Activated gamma-delta T cell treated with Interleukin-2 at 50 U/mL for 16 hours (primary cell): Measurements from ENCODE around the gene SAMMSON.

ENCODE experiments used
- DNase-seq: peaks from one replicate; pipeline ENCODE4 v3.0.0-alpha.2; 2020

The SAMMSON gene

DNA sequence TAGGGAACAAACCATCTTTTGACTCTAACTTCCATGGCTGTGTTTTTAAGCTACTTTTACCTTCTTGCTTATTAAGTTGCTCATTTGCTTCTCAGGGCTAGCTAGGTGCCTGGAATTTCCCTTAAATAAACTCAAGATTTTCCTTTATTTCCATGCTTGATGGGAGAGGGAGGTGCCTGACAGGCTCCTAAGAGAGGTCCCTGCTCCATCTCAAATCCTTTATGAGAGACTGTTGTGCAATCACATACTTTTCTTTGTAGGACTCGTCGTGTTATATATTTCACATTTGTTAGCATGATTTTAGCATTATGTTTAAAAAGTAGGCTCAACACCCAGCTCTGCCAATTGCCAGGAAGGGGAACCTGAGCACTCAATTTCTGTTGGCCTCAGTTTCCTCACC, 95.7 kb downstream of the SAMMSON start:
- DNase-seq = no peak

DNA sequence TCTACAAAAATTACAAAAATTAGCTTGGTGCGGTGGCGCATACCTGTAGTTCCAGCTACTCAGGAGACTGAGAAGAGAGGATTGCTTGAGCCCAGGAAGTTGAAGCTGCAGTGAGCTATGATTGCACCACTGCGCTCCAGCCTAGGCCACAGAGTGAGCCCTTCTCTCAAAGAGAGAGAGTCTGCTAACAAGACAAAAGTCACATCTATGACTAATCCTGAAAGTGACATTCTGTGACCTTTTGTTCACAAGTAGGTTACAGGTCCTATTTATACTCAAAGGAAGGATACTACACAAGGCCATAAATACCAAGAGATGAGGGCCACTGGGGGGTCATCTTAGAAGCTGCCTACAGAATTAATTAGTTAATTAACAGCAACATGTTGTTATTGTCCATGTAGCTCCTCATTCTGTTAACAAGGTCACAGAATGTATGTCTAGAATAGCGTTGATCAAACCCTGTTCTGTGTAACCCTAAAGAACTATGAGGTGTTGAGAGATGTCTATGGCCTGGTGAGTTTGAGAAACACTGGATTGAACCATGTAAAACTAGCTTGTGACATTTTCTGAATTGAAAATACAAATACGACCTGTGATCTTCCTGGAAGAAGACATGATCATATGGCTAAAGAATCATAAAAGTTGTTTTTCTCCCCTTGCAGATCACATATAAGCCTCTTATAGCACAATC, 97.0 kb downstream of the SAMMSON start:
- DNase-seq = no peak

DNA sequence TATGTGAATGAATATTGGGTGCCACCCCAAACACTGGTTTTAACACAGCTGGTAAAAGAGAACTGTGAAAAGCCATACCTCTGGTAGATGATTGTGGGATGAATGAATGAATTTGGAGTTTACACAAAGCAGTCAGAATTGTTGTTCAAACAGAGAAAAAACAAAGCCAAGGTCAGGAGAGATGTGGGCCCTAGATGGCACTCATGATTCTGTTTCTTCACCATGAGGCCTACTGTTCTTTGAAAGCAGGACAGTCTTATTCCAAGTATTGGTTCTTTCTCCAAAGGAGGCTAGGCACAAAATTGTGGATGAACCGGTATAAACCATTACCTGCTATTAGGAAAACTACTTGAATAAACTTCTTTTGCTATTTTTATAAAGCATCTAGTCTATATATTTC, 97.6 kb downstream of the SAMMSON start:
- no peak for DNase-seq

DNA sequence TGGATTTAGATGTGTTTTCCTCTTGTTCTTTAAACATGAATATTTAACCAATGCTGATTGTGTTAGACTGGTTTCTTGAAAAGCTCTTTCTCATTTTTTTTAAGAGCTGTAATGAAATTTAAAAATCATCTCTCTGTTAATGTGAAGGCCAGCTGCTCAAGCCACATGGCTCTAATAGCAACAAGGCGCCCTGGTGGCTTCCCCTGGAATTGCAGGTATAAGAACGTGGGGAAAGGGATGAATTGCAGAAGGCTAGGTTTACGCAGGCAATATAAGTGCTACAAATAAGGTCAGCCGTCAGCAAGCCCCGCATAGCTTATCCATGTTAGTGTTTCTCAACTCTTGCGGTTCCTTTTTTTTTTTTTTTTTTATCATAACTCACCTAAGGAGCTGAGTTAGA, 108.5 kb downstream of the SAMMSON start:
- no peak for DNase-seq

GRCh38 chr3:70108546-70108945, 109.0 kb downstream of the SAMMSON start:
- no peak for DNase-seq

GRCh38 chr3:70110066-70110465, 110.5 kb downstream of the SAMMSON start:
- no peak for DNase-seq

- DNase-seq = no peak
These were observed 111.9 kb downstream of the SAMMSON start for GRCh38 chr3:70111411-70111810.

DNA sequence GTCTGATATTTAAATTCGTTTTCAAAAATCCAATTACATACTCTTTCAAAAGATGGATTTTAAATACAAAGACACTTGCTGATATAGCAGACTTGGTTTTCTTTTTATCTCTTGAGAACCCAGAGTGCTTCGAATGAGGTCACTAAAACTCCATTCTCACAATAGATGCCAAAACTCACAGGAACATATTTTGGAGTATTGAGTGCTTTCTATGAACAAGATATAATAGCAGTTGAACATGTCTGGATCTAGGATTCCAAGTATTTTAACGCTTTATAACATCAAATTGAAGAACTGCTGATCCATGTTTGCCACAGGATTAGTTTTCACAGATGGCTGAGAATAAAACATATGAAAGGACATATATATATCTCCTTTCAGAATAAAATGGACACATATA, 113.2 kb downstream of the SAMMSON start:
- no peak for DNase-seq

DNA sequence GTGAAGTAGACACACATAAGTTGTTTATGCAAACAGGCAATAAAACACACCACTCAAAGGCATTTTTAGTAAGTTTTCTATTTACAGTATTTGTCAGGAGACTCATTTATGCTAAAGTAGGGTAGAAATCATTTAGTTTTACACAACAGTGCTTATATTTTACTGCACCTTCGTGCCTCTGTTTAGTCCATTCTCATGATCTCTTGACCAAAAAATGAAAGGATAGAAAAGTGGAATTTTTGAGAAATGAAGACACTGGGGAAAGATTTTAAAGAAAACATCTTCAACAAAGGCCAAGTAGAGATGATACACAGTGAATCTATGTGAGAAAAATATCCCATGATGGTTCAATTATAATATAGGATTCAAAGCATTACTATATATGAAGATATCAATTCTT, 114.9 kb downstream of the SAMMSON start:
- DNase-seq = no peak

- no peak for DNase-seq
These were observed 120.3 kb downstream of the SAMMSON start for GRCh38 chr3:70119879-70120278.
